ENCODE measurements around the gene ALK.

DNA sequence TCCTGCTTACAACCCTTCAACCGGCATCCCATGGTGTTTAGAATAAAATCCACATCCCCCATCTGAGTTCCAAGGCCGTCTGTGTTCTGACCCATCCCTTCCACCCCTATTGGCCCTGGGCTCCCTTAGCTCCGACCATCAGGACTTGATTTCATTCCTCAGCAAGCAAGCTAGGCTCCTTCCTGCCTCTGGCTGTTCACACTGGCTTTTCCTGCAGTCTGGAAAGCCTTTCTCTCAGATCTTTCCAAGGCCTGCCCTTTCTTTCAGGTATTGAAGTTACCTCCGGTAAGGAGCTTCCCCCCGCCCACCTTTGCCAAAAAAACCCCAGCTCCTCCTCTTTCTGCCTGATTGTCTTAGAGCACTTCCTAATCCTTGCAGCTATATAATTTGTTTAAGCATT, 719.4 kb downstream of the ALK start:
- TF ChIP-seq POLR2A (IDR thresholded peaks at IDR 0.05; ENCODE audit: low read length) (no peak), GATA1 (IDR thresholded peaks at IDR 0.05; ENCODE audit: low read depth, low read length) (no peak)
